H1 (cell line): ENCODE data around the gene MIER1. TPM values are rescaled to one million over a fixed set of nuclear protein-coding genes. Genes with fewer than 3 reads are reported as not detected.

Source experiments
- CBX5 ChIP-seq: fragments of 300-800, 300-1000 bp; sonication (generic); IDR thresholded peaks from 2 replicates; pipeline ENCODE4 v1.7.1; 2016; ENCODE audit warnings: antibody characterized with exemption, low read length, low read depth
- HDAC2 ChIP-seq, 2 experiments: fragments of 300-600 bp in 1 of 2; sonication (generic) in 1 of 2; IDR thresholded peaks; 2 replicates each; pipeline ENCODE4 v1.6.1; 2011 to 2012; ENCODE audit warnings: low read depth in 2 of 2, low read length in 2 of 2, mild to moderate bottlenecking in 2 of 2, moderate library complexity in 2 of 2, borderline replicate concordance in 1 of 2, inconsistent platforms in 1 of 2
- HDAC6 ChIP-seq: IDR thresholded peaks from one replicate; pipeline ENCODE4 v1.7.1; 2012; ENCODE audit warnings: low read depth, mild to moderate bottlenecking, inconsistent platforms, low read length, moderate library complexity
- polyA plus RNA-seq, 7 experiments: library from polyadenylated mRNA; depleted of rRNA in 3 of 7; stranded (reverse) in 5 of 7; unstranded in 2 of 7; fragments of >200 nt in 5 of 7; fragments of 200-250 nt in 2 of 7; gene quantifications; 1 replicate in 5 of 7; 2 replicates in 1 of 7; 4 replicates in 1 of 7; pipeline versions ENCODE4 v1.2.1 to v1.2.3, GENCODE V29; 2011 to 2013; ENCODE audit warnings: missing spikeins in 2 of 7, mixed read lengths in 2 of 7
- total RNA-seq: library from RNA; stranded (reverse); fragmentation: NEBNext Ultra II Directional; extraction: Animal tissue kit (Norgen Biotek cat#: 25700); gene quantifications from 2 replicates; pipeline ENCODE4 v1.2.1, GENCODE V29; 2021

Gene MIER1
- total and polyA plus RNA-seq, 2 of the 8 experiments (the other 6 are each of a cell fraction or from before 2014, with no cell fraction given) = 5.2 to 33.5 TPM

GRCh38 chr1:67031121-67031858 is 106.5 kb downstream of the MIER1 start (continued):
- TF ChIP-seq HDAC2 (IDR thresholded peaks at IDR 0.05; ENCODE audit: borderline replicate concordance in 1 of 2, low read depth in 2 of 2, low read length in 2 of 2) = no peak
- TF ChIP-seq HDAC6 = no peak
- TF ChIP-seq CBX5 = no peak
